PC-9 (cell line): ENCODE measurements around the gene SMARCA4.

ENCODE experiments used
- CTCF ChIP-seq: fragments of 200-600 bp; sonication (generic); conservative IDR thresholded peaks from 2 replicates; pipeline ENCODE4 v1.6.1; 2017; ENCODE audit warnings: mixed run types, antibody characterized with exemption, mild to moderate bottlenecking, moderate library complexity
- EZH2 ChIP-seq: fragments of 200-600 bp; sonication (generic); IDR thresholded peaks from 2 replicates; pipeline ENCODE4 v1.8.0; 2017; ENCODE audit warnings: antibody characterized with exemption, low read depth

GRCh38 chr19:10991076-10991475 lies 30.2 kb downstream of the SMARCA4 start:
- TF ChIP-seq CTCF (no peak), EZH2 (no peak)
